HG03565 (cell line): Measurements from ENCODE around the gene PTMA.
A peak's percentile ranks its signal among the peaks of the same experiment; 100 is the strongest.

Experiments
- ATAC-seq: cut with Tn5 transposase; IDR thresholded peaks from one replicate; pipeline ENCODE4 v1.9.1; 2021; ENCODE audit warnings: mild to moderate bottlenecking, moderate library complexity; ENCODE audit not compliant: unreplicated experiment

PTMA gene

GRCh38 chr2:231674587-231675338, 33.6 kb upstream of the PTMA start:
- peak; percentile 27 for ATAC-seq

GRCh38 chr2:231676243-231676642, 32.1 kb upstream of the PTMA start:
- no peak for ATAC-seq

GRCh38 chr2:231677632-231678104, 30.7 kb upstream of the PTMA start:
- no peak for ATAC-seq

- no peak for ATAC-seq
Measured at GRCh38 chr2:231679908-231680284, 28.4 kb upstream of the PTMA start.

GRCh38 chr2:231680285-231680991, 27.9 kb upstream of the PTMA start:
- ATAC-seq: no peak

- peak; percentile 47 for ATAC-seq
Measured at GRCh38 chr2:231680992-231681852, 27.1 kb upstream of the PTMA start.

- ATAC-seq: no peak
Measured at GRCh38 chr2:231682603-231683291, 25.6 kb upstream of the PTMA start.

- no peak for ATAC-seq
Measured at GRCh38 chr2:231683292-231684235, 24.8 kb upstream of the PTMA start.

- no peak for ATAC-seq
Measured at GRCh38 chr2:231684314-231685223, 23.8 kb upstream of the PTMA start.

GRCh38 chr2:231685349-231686191, 22.8 kb upstream of the PTMA start:
- ATAC-seq: no peak

- ATAC-seq: no peak
Measured at GRCh38 chr2:231686192-231687100, 21.9 kb upstream of the PTMA start.

- peak; percentile 47 for ATAC-seq
Measured at GRCh38 chr2:231687133-231687852, 21.0 kb upstream of the PTMA start.

- ATAC-seq: no peak
Measured at GRCh38 chr2:231687961-231688360, 20.4 kb upstream of the PTMA start.

GRCh38 chr2:231688719-231689118, 19.6 kb upstream of the PTMA start:
- ATAC-seq: no peak

GRCh38 chr2:231689124-231689893, 19.0 kb upstream of the PTMA start:
- no peak for ATAC-seq
